ENCODE data around the gene EPHB4.
"Not testable (repeated sequence)": the region's sequence is repeated elsewhere in the genome, so short reads cannot be mapped to it uniquely, and the experiment has no call there.

The EPHB4 gene

GRCh38 chr7:100785878-100786277 lies 41.4 kb downstream of the EPHB4 start:
- DNase-seq, result no peak

GRCh38 chr7:100783804-100784203 lies 43.5 kb downstream of the EPHB4 start:
- DNase-seq, result no peak

DNA sequence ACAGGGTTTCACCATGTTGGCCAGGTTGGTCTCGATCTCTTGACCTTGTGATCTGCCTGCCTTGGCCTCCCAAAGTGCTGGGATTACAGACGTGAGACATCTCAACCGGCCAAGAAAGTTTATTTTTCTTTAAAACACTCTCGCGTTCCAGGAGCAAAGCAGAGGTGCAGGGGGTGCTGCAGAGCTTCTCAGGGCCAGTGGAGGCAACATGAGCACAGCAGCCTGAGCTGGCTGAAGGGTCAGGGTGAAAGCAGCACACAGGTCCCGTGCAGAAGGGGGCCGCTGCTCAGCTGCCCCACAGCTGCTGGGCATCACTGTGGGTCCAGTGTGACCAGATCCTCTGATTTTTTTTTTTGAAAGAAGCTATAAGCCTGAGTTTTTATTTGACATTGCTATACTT lies 46.1 kb downstream of the EPHB4 start:
- no peak for DNase-seq

DNA sequence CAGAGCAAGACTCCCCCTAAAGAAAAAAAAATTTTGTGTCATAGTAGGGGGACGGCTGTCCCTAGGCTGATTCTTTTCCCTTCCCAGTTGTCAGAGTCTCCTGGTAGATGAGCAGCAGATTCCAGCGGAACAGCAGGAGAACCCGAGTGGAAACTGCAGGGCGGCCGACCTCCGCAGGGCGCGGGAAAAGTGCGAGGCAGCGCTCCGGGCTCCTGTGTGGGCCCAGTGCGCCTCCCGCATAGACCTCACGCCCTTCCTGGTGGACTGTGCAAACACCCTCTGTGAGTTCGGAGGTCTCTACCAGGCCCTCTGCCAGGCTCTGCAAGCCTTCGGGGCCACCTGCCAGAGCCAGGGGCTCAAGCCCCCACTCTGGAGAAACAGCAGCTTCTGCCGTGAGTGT lies 48.0 kb downstream of the EPHB4 start:
- no peak for DNase-seq

DNA sequence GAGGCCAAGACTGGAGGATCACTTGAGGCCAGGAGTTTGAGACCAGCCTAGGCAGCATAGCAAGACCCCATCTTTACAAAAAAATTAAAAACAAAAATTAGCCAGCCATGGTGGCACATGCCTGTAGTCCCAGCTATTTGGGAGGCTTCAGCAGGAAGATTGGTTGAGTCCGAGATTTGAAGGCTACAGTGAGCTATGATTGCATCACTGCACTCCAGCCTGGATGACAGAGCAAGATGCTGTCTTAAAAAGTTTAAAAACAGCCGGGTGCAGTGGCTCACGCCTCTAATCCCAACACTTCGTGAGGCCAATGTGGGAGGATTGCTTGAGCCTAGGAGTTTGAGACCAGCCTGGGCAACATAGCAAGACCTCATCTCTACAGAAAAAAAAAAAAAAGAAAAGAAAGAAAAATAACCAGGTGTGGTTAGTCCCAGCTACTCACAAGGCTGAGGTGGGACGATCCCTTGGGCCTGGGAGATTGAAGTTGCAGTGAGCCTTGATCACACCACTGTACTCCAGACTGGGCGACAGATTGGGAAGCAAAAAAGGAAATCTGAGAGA lies 49.2 kb downstream of the EPHB4 start:
- no peak for DNase-seq

DNA sequence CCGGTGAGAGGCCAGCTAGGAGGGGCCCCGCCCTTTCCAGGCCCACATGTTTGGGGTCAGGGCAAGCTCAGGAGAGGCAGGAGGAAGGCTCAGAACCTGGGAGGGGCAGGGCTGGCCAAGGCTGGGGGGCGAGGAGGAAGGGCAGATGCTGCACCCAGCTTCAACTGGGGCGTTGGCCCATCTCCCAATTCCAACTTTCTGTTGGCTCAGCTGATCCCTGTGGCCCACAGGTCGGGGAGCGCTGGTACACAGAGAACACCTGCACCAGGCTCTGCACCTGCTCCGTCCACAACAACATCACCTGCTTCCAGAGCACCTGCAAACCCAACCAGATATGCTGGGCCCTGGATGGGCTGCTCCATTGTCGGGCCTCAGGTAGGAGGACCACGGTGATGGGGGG lies 53.8 kb downstream of the EPHB4 start:
- no peak for DNase-seq

DNA sequence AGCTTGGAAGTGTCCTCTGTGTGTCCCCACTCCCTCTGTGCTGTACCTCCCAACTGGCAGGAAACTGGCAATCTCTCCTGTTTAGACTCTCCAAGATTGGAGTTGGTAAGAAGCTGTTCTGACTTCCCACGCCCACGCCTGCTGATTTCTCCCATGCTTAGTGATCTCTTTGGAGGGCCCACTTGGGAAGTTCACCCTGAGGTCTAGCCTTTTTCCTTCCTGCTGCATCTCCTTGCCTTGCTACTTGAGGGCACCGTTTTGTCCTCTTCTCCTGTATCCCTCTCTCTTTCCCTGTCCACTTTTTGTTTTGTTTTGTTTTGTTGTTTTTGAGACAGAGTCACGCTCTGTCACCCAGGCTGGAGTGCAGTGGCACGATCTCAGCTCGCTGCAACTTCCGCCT lies 58.5 kb downstream of the EPHB4 start:
- no peak for DNase-seq

DNA sequence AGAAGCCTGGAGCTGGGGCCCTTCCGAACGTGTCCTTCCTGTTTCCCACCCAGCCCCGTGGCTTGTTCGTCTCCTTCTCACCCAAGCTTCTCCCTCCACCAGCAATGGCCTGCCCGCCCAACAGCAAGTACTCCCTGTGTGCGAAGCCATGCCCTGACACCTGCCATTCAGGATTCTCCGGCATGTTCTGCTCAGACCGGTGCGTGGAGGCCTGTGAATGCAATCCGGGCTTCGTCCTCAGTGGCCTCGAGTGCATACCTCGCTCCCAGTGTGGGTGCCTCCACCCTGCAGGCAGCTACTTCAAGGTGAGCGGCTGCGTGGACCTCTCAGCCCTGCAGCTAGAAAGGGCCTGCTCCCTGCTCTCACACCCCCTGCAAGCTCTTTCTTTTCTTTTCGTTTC lies 62.1 kb downstream of the EPHB4 start:
- DNase-seq, result no peak

- DNase-seq, result no peak
These were observed 62.5 kb downstream of the EPHB4 start for GRCh38 chr7:100764841-100765240.

DNA sequence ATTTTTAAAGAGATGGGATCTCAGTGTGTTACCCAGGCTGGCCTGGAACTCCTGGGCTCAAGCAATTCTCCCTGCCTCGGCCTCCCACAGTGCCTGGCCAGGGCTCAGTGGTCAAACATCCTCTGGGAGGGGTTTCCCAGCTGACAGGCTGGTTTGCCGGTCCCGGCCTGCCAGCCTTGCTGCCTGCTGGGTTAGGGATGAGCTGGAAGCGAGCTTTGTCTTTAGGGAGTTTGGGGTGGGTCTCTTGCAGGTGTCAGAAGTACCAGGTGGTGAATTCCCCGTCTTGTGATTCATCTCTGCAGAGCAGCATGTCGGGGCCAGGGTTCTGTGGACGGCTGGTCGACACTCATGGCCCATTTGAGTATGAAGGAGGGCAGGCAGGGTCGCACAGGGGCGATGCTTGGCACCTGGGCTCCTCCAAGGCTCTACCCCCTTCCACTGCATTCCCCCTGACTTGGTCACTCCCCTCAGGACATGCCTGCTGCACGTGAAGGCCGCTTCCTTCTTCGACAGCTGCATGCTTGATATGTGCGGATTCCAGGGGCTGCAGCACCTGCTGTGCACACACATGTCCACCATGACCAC lies 63.7 kb downstream of the EPHB4 start:
- no peak for DNase-seq

GRCh38 chr7:100762841-100763240 lies 64.5 kb downstream of the EPHB4 start:
- not testable (repeated sequence) for DNase-seq

DNA sequence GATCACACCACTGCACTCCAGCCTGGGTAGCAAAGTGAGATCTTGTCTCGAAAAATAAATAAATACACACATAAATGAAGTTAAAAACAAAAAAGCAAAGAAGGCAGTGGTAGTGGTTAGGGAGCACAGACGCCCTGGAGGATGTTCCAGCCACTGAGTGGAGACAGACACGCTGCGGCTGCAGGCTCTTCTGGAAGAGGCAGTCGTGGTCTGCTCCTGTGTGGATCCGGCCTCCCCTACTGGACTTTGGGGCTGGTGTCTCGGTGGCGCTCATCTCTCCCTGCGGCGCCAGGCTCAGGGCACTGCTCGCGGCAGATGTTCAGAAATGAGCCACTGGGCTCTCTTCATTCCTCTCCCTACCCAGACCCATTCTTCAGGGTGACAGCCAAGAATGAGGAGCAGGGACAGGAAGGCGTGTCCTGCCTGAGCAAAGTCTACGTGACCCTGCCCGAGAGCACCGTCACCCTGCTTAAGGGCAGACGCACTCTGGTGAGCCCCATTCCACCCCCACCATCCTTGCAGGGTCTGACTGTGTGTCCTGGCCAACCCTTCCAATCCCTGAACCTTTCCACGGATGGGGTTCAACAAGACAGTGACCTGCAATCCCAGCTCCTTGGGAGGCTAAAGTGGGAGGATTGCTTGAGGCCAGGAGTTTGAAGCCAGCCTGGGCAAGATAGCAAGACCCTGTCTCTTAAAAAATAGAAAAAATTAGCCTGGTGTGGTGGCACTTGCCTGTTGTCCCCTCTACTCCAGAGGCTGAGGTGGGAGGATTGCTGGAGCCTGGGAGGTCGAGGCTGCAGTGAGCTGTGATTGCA lies 67.8 kb downstream of the EPHB4 start:
- DNase-seq, result no peak

DNA sequence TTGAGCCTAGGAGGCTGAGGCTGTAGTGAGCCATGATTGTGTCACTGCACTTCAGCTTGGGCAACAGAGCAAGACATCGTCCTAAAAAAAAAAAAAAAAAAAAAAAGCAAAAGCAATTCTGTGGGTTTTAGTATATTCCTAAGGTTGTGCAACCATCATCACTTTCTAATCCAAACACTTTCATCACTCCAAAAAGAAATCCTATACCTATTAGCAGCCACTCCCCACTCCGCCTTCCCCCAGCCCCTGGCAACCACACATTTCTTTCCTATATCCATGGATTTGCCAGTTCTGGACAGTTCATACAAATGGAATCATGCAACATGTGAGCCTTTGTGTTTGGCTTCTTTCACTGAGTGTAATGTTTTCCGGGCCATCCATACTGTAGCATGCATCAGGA lies 73.6 kb downstream of the EPHB4 start:
- DNase-seq, result no peak

- peak; percentile 11 for DNase-seq
These were observed 74.3 kb downstream of the EPHB4 start for GRCh38 chr7:100752994-100753393.
